ENCODE measurements around the gene NAA11. TPM values are rescaled to one million over a fixed set of nuclear protein-coding genes. Genes with fewer than 3 reads are reported as not detected.
"Not testable (repeated sequence)": the region's sequence is repeated elsewhere in the genome, so short reads cannot be mapped to it uniquely, and the experiment has no call there.

NAA11 gene
- total RNA-seq, 2 experiments from 2014 or later, result not detected

DNA sequence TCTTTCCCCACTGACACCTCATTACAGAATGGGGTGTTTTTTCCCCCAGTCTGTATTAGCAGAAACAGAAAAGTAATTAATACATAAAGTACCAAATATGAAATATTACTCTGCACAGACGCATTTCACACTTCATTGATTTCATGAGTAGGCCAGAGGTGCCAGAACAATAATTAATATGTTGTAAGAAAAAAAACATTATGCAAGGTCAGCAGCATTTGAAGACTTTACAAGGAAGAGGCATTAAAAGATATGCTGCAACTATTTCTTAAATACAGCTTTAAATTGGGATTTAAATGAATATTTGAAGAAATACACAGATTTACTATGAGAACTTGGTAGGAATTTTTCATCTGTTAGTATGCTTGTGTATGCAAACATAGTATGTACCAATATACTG, 37.7 kb downstream of the NAA11 start:
- no peaks in the 10 kb centered on the region for H3K4me1 Mint-ChIP-seq (ENCODE audit: low read depth)
- TF ChIP-seq, protein P1, sequence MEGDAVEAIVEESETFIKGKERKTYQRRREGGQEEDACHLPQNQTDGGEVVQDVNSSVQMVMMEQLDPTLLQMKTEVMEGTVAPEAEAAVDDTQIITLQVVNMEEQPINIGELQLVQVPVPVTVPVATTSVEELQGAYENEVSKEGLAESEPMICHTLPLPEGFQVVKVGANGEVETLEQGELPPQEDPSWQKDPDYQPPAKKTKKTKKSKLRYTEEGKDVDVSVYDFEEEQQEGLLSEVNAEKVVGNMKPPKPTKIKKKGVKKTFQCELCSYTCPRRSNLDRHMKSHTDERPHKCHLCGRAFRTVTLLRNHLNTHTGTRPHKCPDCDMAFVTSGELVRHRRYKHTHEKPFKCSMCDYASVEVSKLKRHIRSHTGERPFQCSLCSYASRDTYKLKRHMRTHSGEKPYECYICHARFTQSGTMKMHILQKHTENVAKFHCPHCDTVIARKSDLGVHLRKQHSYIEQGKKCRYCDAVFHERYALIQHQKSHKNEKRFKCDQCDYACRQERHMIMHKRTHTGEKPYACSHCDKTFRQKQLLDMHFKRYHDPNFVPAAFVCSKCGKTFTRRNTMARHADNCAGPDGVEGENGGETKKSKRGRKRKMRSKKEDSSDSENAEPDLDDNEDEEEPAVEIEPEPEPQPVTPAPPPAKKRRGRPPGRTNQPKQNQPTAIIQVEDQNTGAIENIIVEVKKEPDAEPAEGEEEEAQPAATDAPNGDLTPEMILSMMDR (IDR thresholded peaks at IDR 0.05), result no peak
- H3K36me3 Mint-ChIP-seq (ENCODE audit: low read depth), result no peaks in the 10 kb centered on the region
- ATAC-seq, result no peak
- ChIA-PET CTCF (no interaction called here), POLR2A (no interaction called here)
- intact Hi-C loops (cut with micrococcal nuclease), result no loop called here
- DNase-seq, result no peak
- no peaks in the 10 kb centered on the region for H3K27me3 Mint-ChIP-seq
- no peak overlapping the region for H3K4me3 Mint-ChIP-seq
- no peak overlapping the region for H3K27ac Mint-ChIP-seq
- H3K9me3 Mint-ChIP-seq, result no peaks in the 10 kb centered on the region

DNA sequence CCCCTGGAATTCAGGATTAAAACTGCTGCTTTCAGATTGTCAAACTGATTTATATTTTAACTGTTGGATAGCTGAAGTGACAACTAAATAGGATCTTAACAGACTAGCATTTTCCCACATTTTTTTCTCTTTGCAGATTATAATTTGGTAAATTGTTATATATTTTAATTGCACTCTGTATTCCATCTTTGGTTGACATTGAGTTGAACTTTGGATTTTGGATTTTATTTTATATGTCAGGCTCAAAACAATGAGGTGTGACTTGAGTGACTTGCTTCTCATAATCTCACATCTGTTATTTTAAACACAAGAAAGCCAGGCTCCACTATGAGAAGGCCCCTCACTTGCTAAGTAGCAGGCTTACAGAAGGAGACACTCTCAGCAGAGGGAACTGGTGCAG, 38.1 kb downstream of the NAA11 start:
- Mint-ChIP-seq H3K36me3 (ENCODE audit: low read depth) (no peaks in the 10 kb centered on the region), H3K27me3 (no peaks in the 10 kb centered on the region), H3K9me3 (no peaks in the 10 kb centered on the region), H3K4me1 (ENCODE audit: low read depth) (no peaks in the 10 kb centered on the region), H3K27ac (no peak overlapping the region), H3K4me3 (no peak overlapping the region)
- POLR2A ChIA-PET, result no interaction called here
- TF ChIP-seq, protein P1 (IDR thresholded peaks at IDR 0.05), result no peak
- ATAC-seq (no peak), DNase-seq (no peak)
- intact Hi-C loops (cut with micrococcal nuclease), result no loop called here
- CTCF ChIA-PET, result no interaction called here

DNA sequence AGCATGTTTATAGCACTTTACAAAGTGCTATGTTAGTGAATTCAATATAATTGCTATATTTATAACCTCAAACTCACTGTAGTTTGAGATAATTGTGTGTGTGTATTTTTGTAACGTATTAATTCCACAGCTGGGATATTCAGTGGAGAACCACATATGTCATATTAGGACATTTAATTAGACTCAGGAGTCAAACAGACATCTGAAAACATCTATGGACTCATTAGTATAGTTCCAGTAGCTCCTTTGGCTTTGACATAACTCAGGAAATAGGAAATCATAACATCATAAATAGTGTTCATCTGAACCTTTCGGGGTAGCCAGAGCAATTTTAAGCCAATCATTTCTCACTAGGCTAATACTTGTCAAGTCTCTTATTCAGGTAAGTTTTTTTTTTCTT, 38.8 kb downstream of the NAA11 start:
- TF ChIP-seq, protein P1 (IDR thresholded peaks at IDR 0.05), result no peak
- H3K4me1 Mint-ChIP-seq (ENCODE audit: low read depth), result no peaks in the 10 kb centered on the region
- DNase-seq (no peak), ATAC-seq (no peak)
- H3K36me3 Mint-ChIP-seq (ENCODE audit: low read depth), result no peaks in the 10 kb centered on the region
- no peak overlapping the region for H3K4me3 Mint-ChIP-seq
- no peak overlapping the region for H3K27ac Mint-ChIP-seq
- no peaks in the 10 kb centered on the region for H3K27me3 Mint-ChIP-seq
- no peaks in the 10 kb centered on the region for H3K9me3 Mint-ChIP-seq
- ChIA-PET POLR2A (no interaction called here), CTCF (no interaction called here)
- intact Hi-C loops (cut with micrococcal nuclease), result no loop called here

DNA sequence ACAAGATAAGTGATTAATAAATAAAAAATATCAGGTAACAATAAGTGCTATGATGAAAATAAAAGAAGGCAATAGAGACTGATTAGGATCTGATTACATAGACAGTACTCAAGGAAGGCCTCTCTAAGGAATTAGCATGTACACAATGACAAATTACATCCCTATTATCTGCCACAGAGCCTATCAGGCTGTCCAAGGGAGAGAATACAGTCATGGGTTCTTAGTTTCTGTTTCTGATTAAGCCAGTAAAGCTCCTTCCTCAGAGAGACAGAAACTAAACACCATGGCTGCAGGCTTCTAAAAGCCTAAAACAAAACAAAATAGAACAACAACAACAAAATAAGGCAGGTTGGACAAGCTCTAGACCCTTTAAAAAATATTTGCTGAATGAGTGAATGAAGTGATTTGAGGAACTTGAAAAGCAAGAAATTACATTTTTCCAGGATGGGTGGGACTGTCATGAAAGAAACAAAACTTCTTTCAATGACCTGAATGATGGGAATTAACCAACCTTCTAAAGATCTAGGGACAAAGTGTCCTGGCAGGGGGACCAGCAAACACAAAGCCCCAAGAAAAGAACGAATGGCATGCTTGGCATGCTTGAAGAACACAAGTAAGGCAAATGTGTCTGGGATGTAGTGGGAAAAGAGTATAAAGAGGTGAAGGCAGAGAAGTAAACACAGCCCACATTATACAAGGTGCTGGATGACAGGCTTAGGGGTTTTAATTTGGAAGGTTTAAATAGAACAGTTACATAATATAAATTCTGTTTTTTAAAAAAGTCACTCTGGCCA, 44.1 kb downstream of the NAA11 start:
- H3K36me3 Mint-ChIP-seq (ENCODE audit: low read depth), result no peaks in the 10 kb centered on the region
- H3K4me3 Mint-ChIP-seq, result no peak overlapping the region
- DNase-seq (no peak), ATAC-seq (no peak)
- H3K4me1 Mint-ChIP-seq (ENCODE audit: low read depth), result no peaks in the 10 kb centered on the region
- no peaks in the 10 kb centered on the region for H3K27me3 Mint-ChIP-seq
- H3K27ac Mint-ChIP-seq, result no peak overlapping the region
- TF ChIP-seq, protein P1 (IDR thresholded peaks at IDR 0.05), result no peak
- intact Hi-C loops (cut with micrococcal nuclease), result no loop called here
- CTCF ChIA-PET, result no interaction called here
- POLR2A ChIA-PET, result no interaction called here
- no peaks in the 10 kb centered on the region for H3K9me3 Mint-ChIP-seq

DNA sequence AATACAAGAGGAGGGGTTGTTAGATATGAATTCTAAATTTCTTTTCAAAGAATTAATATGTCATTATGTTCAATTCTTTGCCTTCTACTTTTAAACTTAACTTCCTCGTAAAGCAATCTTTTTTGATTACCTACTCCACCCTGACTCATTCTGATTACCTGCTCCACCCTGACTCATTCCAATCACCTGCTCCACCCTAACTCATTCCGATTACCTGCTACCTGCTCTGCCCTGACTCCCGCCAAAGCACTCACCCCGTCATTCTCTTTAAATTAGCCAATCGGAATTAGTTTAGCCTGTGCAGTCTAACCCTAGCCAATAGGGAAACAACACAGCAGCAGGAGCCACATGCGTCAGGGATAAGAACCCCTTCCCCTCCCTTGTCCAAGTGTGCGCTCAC, 48.4 kb downstream of the NAA11 start:
- H3K9me3 Mint-ChIP-seq; H3K27ac Mint-ChIP-seq; CTCF ChIA-PET; H3K4me3 Mint-ChIP-seq; H3K36me3 Mint-ChIP-seq (ENCODE audit: low read depth); H3K27me3 Mint-ChIP-seq; DNase-seq; intact Hi-C loops (cut with micrococcal nuclease); ATAC-seq; H3K4me1 Mint-ChIP-seq (ENCODE audit: low read depth); POLR2A ChIA-PET: not testable (repeated sequence)
